GM18909 (cell line): Measurements from ENCODE around the gene HSD11B1.
A peak's percentile ranks its signal among the peaks of the same experiment; 100 is the strongest.

Experiments
- ATAC-seq: cut with Tn5 transposase; IDR thresholded peaks from one replicate; pipeline ENCODE4 v1.9.1; 2021; ENCODE audit warnings: mild to moderate bottlenecking; ENCODE audit not compliant: unreplicated experiment, poor library complexity

HSD11B1 gene

DNA sequence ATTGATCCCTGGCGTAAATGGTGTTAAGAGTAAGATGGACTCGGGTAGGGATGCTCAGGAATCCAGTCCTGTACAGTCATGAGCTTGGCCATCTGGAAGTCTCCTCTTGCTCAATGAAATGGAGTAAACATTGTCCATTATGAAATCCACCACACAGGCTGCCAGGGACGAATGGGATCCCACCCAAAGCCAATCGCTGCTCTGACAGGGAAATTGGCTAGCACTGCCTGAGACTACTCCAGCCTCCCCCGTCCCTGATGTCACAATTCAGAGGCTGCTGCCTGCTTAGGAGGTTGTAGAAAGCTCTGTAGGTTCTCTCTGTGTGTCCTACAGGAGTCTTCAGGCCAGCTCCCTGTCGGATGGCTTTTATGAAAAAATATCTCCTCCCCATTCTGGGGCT, at the start of gene HSD11B1:
TSS of gene HSD11B1 (plus strand) at position 263 of the 400 bp plus-strand sequence. CDS start at position 360, 97 bp downstream.
- no peak for ATAC-seq

DNA sequence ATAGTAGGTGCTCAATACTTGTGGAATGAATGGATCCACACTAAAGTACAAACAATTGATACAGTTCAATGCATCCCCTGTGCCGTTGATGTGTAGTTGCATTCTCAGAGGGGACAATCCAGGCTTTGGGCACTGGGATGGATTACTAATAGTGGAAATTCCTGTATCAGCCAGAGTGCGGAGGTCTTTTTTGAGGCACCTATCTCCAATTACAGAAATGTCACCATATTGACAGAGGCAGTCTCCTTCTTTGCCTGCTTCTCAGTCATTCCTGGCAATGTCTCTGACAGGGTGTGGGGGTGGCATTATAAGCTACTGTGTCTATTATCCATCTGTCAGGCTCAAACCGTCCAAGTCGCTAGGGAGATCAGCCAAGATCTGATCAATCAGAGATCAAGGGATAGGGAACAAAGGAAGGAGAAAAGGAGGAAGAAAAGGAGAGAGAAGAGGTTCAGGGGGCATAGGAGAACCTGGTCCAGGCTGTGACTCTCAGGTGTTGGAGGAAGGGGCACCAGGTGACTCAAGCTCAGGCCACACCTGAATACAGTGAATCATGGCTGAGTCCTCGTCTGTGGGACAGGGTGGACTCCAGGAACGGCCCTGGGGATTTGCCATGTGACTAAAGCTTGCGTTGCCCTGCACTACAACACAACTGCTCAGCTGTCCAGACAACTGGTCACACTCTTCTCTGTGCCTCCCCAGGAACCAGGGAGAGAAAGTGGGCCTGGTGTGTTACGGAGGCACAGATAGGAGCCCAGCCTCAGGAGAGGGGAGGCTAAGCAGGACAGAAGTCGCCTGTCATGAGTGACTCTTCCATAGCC, 49.0 kb upstream of the HSD11B1 start:
- no peak for ATAC-seq

- ATAC-seq: no peak
Measured at GRCh38 chr1:209657140-209657879, 47.3 kb upstream of the HSD11B1 start.

DNA sequence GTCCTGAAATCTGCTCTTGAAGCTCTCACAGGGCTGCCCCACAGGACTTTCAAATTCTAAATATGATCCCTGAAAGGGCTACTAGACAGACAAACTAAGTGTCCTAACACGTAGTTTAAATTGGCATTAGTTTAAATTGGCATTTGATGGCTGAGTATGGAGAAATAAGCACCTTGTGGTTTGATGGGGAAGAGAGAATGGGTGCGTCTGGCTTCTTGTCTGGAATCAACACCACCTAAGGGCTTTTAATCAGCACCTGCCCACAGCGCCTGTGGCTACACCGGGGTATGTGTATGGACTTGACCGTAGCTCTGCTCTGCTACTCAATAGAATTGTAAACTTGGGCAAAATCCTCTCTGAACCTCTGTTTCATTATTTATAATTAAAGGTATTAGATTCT, 46.7 kb upstream of the HSD11B1 start:
- no peak for ATAC-seq

- ATAC-seq: peak; percentile 91
Measured at GRCh38 chr1:209659909-209660308, 44.7 kb upstream of the HSD11B1 start.

- no peak for ATAC-seq
Measured at GRCh38 chr1:209661071-209661470, 43.6 kb upstream of the HSD11B1 start.

GRCh38 chr1:209662879-209663327, 41.7 kb upstream of the HSD11B1 start:
- no peak for ATAC-seq

DNA sequence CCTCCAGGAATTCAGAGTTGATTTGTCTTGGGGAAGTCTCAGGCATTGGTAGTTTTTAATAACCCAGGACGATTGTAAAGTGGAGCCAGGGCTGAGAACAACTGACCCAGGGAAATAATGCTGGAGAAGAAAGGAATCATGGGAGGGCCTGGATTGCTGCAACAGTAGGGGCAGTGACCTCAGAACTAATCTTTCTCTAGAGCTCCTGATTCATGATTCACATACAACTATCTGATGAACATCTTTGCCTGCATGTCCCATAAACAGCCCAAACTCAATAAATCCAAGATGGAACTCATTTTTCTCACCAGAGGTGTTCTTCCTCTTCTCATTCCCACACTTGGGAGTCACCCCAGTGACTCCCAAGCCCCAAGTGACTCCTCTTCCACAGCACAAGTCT, 37.5 kb upstream of the HSD11B1 start:
- no peak for ATAC-seq

DNA sequence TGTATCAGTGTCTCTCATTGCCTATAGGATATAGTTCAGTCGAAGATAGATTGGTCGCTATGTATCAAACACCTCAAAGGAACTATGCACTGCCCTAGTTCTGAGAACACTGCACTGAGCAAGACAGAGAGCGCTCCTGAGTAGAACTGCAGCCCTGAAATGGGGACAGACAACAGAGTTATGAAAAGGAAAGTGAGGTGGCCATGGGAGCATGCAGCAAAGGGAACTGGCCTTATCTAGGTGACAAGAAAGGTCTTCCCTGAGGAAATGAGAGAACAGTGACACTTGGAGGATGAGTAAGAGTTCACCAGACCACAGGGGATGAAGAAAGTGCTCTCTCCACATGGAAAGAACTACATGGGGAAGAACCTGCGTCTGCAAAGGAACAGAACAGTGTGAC, 36.9 kb upstream of the HSD11B1 start:
- no peak for ATAC-seq

DNA sequence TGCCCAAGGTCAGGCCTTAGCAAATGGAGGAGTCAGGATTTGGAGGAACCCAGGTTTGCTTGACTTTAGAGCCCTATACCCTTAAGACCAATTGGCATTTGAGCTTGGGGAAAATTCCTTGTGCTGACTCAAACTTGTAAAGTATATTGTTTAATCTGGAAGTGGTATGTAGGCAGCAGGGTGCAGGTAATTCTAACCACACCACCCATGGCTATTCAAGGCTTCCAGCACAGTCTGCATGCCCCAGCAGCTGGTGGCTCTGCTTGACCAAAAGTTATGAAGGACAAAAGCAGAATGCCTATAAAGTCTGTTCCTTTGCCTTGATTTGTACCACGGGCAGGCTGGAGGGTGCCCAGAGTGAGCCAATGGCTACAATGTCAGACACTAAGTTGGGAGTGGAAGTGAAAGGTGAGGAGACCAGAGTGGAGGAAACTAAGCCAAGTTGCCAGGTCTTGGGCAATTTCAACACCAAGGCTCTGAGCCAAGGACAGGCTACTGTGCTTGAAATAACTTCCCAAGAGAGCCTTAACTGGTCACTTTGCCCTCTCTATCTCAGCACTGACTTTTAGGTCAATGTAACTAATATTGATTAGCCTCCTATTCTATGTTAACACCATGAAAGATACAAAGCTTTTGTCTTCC, 34.1 kb upstream of the HSD11B1 start:
- ATAC-seq: no peak

GRCh38 chr1:209672705-209673630, 31.7 kb upstream of the HSD11B1 start:
- peak; percentile 93 for ATAC-seq

GRCh38 chr1:209673631-209674417, 30.8 kb upstream of the HSD11B1 start:
- no peak for ATAC-seq

- ATAC-seq: no peak
Measured at GRCh38 chr1:209674957-209675564, 29.6 kb upstream of the HSD11B1 start, which contains the start of gene G0S2. G0S2 (plus strand) TSS chr1:209675412; CDS start chr1:209675685, 273 bp downstream.

DNA sequence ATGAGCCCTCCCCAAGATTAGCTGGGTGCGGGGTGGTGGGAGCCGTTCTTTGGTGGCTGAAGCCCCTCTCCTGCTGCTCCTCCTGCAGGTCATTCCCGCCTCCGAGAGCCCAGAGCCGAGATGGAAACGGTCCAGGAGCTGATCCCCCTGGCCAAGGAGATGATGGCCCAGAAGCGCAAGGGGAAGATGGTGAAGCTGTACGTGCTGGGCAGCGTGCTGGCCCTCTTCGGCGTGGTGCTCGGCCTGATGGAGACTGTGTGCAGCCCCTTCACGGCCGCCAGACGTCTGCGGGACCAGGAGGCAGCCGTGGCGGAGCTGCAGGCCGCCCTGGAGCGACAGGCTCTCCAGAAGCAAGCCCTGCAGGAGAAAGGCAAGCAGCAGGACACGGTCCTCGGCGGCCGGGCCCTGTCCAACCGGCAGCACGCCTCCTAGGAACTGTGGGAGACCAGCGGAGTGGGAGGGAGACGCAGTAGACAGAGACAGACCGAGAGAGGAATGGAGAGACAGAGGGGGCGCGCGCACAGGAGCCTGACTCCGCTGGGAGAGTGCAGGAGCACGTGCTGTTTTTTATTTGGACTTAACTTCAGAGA, 29.0 kb upstream of the HSD11B1 start:
- no peak for ATAC-seq

DNA sequence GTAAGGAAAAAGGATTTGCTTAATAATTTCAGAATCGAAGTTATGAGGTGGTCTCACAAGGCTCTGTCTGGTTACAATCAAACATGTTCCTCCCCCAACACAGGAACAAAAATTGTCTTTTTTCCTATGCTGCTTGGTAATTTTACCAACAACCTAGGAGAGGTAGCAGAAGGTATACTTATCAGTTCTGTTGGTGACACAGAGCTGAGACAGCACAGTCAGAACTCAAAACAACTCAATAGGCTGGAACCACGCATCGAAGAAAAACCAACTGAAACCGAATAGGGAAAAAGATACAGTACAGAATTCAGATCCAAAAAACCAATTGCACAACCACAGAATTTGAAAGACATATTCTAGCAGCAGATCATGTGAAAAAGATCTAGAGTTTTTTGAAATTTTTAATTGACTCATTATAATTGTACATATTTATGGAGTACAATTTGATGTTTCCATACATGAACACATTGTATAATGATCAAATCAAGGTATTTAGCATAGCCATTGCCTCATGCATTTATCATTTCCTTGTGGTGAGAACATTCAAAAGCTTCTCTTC, 25.6 kb upstream of the HSD11B1 start:
- no peak for ATAC-seq

GRCh38 chr1:209685821-209686220, 18.8 kb upstream of the HSD11B1 start:
- ATAC-seq: peak; percentile 54

DNA sequence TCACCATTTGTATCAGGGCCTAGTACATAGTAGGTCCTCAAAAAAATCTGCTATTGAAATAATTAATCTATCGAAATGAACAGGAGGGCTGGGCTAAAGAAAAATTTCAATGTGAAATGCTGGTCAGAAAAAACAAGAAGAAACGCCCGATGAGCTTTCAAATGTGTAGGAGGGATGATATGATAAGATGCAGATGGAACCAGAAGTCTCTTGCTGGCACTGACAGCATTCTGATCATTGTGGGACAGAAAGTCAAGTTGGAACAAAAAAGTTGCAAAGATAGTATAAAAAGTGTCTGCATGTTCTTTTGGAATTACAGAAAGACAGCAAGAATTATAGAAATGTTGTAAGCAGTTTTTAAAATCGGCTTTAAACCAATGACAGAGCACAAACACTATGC, 18.3 kb upstream of the HSD11B1 start:
- ATAC-seq: no peak

GRCh38 chr1:209688746-209689234, 15.9 kb upstream of the HSD11B1 start:
- no peak for ATAC-seq
